Endothelial cell of umbilical vein (primary cell): ENCODE data around the gene IFT52. TPM values are rescaled to one million over a fixed set of nuclear protein-coding genes. Genes with fewer than 3 reads are reported as not detected.

Experiments used
- BruUV-seq: library from RNA; stranded (reverse); fragments of 400-500 nt; replicated peaks from 2 replicates; lab custom pipeline; 2021; lab: Mats Ljungman, UMichigan
- CTCF ChIA-PET: fragments of 300-600, 350-600 bp; sonication (Branson Sonifier 250); formaldehyde crosslinking; loops from one replicate; lab custom pipeline; 2021; ENCODE audit warnings: antibody characterized with exemption, inconsistent platforms; lab: Charles Lee
- POLR2A ChIA-PET: fragments of 300-600, 350-600 bp; sonication (Branson Sonifier 250); formaldehyde crosslinking; loops from one replicate; lab custom pipeline; 2021; ENCODE audit warnings: antibody characterized with exemption, inconsistent platforms; lab: Charles Lee
- DNase-seq: peaks from one replicate; pipeline ENCODE4 v3.0.0-alpha.2; 2011; ENCODE audit warnings: low read depth, low spot score
- FAIRE-seq: peaks from 2 replicates; lab custom pipeline; 2011; peaks lifted over from hg19 to GRCh38; lab: Jason Lieb, UNC
- H2AFZ ChIP-seq: 2 replicates; pipeline ENCODE4 v1.6.0; 2012; ENCODE audit warnings: low read depth, low read length, control low read depth, inconsistent platforms
- H3K27ac ChIP-seq: 2 replicates; pipeline ENCODE4 v1.5.1; 2011; ENCODE audit warnings: low read depth, mild to moderate bottlenecking, control low read depth, low read length, moderate library complexity; ENCODE audit not compliant: insufficient read depth
- H3K27me3 ChIP-seq, 2 experiments: 2 replicates each; pipeline versions ENCODE4 v1.6.0 to v1.6.1; 2011; ENCODE audit warnings: low read length in 2 of 2, mixed read lengths in 1 of 2; ENCODE audit not compliant: control insufficient read depth in 2 of 2, insufficient read depth in 2 of 2
- H3K36me3 ChIP-seq, 2 experiments: 2 replicates in 1 of 2; 3 replicates in 1 of 2; pipeline ENCODE4 v1.5.1; 2011; ENCODE audit warnings: low read length in 2 of 2, mild to moderate bottlenecking in 1 of 2, moderate library complexity in 1 of 2; ENCODE audit not compliant: control insufficient read depth in 2 of 2, insufficient read depth in 2 of 2; ENCODE audit errors: extremely low read depth in 1 of 2
- H3K4me1 ChIP-seq: 3 replicates; pipeline ENCODE4 v1.5.1; 2011; ENCODE audit warnings: mild to moderate bottlenecking, low read length; ENCODE audit not compliant: control insufficient read depth, insufficient read depth; ENCODE audit errors: extremely low read depth
- H3K4me2 ChIP-seq: 2 replicates; pipeline ENCODE4 v1.6.1; 2011; ENCODE audit warnings: low read length, control low read depth, mixed read lengths; ENCODE audit not compliant: insufficient read depth
- H3K4me3 ChIP-seq, 3 experiments: fragments of 200-600 bp in 1 of 3; sonication (generic), shearing (Covaris generic) in 1 of 3; replicated peaks in 1 of 3; 2 replicates each; pipeline ENCODE4 v1.5.1; 2011 to 2016; ENCODE audit warnings: control low read depth in 3 of 3, low read length in 3 of 3, mild to moderate bottlenecking in 2 of 3, inconsistent platforms in 1 of 3, low read depth in 1 of 3, moderate library complexity in 1 of 3; ENCODE audit not compliant: insufficient read depth in 1 of 3
- H3K79me2 ChIP-seq: 2 replicates; pipeline ENCODE4 v1.6.0; 2012; ENCODE audit warnings: low read length, inconsistent platforms; ENCODE audit not compliant: control insufficient read depth, insufficient read depth
- H3K9ac ChIP-seq: replicated peaks from 2 replicates; pipeline ENCODE3; 2011; ENCODE audit warnings: low read length, control low read depth; ENCODE audit not compliant: insufficient read depth; ENCODE audit errors: extremely low read depth
- H3K9me1 ChIP-seq: replicated peaks from 3 replicates; pipeline ENCODE4 v1.6.0; 2011; ENCODE audit warnings: mild to moderate bottlenecking, low read length; ENCODE audit not compliant: control insufficient read depth, insufficient read depth; ENCODE audit errors: extremely low read depth
- H3K9me3 ChIP-seq: replicated peaks from 2 replicates; pipeline ENCODE4 v1.5.1; 2012; ENCODE audit warnings: low read length, inconsistent platforms; ENCODE audit not compliant: control insufficient read depth, insufficient read depth
- H4K20me1 ChIP-seq: replicated peaks from 2 replicates; pipeline ENCODE3; 2011; ENCODE audit warnings: mild to moderate bottlenecking, low read length; ENCODE audit not compliant: control insufficient read depth, insufficient read depth; ENCODE audit errors: extremely low read depth
- CTCF ChIP-seq, 2 donors: IDR thresholded peaks; 1 replicate in 1 of 2; 2 replicates in 1 of 2; pipeline ENCODE4 v1.5.1; 2011; ENCODE audit warnings: low read length in 2 of 2, mild to moderate bottlenecking in 2 of 2, moderate library complexity in 2 of 2, control low read depth in 1 of 2, inconsistent platforms in 1 of 2, low read depth in 1 of 2; ENCODE audit not compliant: insufficient read depth in 1 of 2; ENCODE audit errors: extremely low read depth in 1 of 2
- EZH2 ChIP-seq: IDR thresholded peaks from 2 replicates; pipeline ENCODE4 v1.6.1; 2012; ENCODE audit warnings: borderline replicate concordance, low read depth, mild to moderate bottlenecking, moderate library complexity, low read length, inconsistent platforms; ENCODE audit not compliant: severe bottlenecking
- FOS ChIP-seq: IDR thresholded peaks from 2 replicates; pipeline ENCODE4 v1.6.1; 2011; ENCODE audit warnings: mild to moderate bottlenecking, low read length, moderate library complexity, borderline replicate concordance; ENCODE audit not compliant: insufficient read depth
- GATA2 ChIP-seq: IDR thresholded peaks from 2 replicates; pipeline ENCODE4 v1.7.0; 2011; ENCODE audit warnings: low read depth, mild to moderate bottlenecking, moderate library complexity, mixed read lengths, low read length; ENCODE audit not compliant: insufficient read length, insufficient read depth
- JUN ChIP-seq: IDR thresholded peaks from 2 replicates; pipeline ENCODE4 v1.6.1; 2011; ENCODE audit warnings: borderline replicate concordance, low read depth; ENCODE audit not compliant: insufficient read length, insufficient read depth
- MAX ChIP-seq: IDR thresholded peaks from 2 replicates; pipeline ENCODE4 v1.6.1; 2011; ENCODE audit not compliant: insufficient read depth, insufficient read length
- MYC ChIP-seq: IDR thresholded peaks from one replicate; pipeline ENCODE4 v1.6.1; 2011; ENCODE audit warnings: mild to moderate bottlenecking, low read depth, low read length
- POLR2A ChIP-seq: IDR thresholded peaks from 2 replicates; pipeline ENCODE4 v1.6.1; 2012; ENCODE audit warnings: low read depth, mild to moderate bottlenecking, control low read depth, low read length
- POLR2AphosphoS5 ChIP-seq: IDR thresholded peaks from 2 replicates; pipeline ENCODE4 v1.6.1; 2012; ENCODE audit warnings: low read depth, mild to moderate bottlenecking, control low read depth, low read length, moderate library complexity; ENCODE audit not compliant: insufficient read depth
- dilution Hi-C: fragments of 300-500 bp; cut with MboI; formaldehyde crosslinking; loops from one replicate; pipeline ENCODE4 v1.15.0; 2019; ENCODE audit warnings: low sequenced_read_pairs; ENCODE audit not compliant: extremely low pct_ligation_motif_present
- intact Hi-C: fragments of 100-400 bp; cut with micrococcal nuclease; formaldehyde crosslinking; loops from one replicate; pipeline ENCODE4 v1.10.0; 2022
- polyA plus RNA-seq, 4 experiments: library from polyadenylated mRNA; depleted of rRNA in 3 of 4; stranded (reverse) in 3 of 4; unstranded in 1 of 4; fragments of >200 nt; gene quantifications; 2 replicates each; pipeline versions ENCODE4 v1.2.1 to v1.2.3, GENCODE V29; 2011 to 2012; ENCODE audit warnings: missing spikeins in 1 of 4
- total RNA-seq: library from RNA; stranded (reverse); gene quantifications from 2 replicates; pipeline ENCODE4 v1.2.3, GENCODE V29; 2021

Gene IFT52
- total and polyA plus RNA-seq, 2 donors (not counting 3 experiments of a cell fraction or from before 2014, with no cell fraction given) = 30.0 to 33.4 TPM

- dilution Hi-C loops = no loop called here
- Histone ChIP-seq H3K9me3 (no peaks in the 10 kb centered on the region), H4K20me1 (no peaks in the 10 kb centered on the region), H3K4me3 (no peak overlapping the region), H3K36me3 (no peaks in the 10 kb centered on the region), H3K79me2 (peaks cover 8% of the 10 kb centered on the region), H2AFZ (no peak overlapping the region), H3K4me1 (peaks cover 8% of the 10 kb centered on the region), H3K9me1 (no peaks in the 10 kb centered on the region), H3K27me3 (peaks cover 0 to 7% of the 10 kb centered on the region in 2 experiments), H3K4me2 (no peak overlapping the region), H3K27ac (no peak overlapping the region), H3K9ac (no peak overlapping the region)
- no peak for FAIRE-seq
- intact Hi-C loops = loop anchor here (10.0 kb wide), 1 partner anchor 252 kb away; the partner anchor contains the start of gene TOX2
- no peak for DNase-seq
- BruUV-seq = no TSS peak
- CTCF ChIA-PET = interaction anchor here (0.7 to 2.2 kb wide), 2 partner anchors 125 to 214 kb away, joined by 3 to 4 read pairs; no protein-coding TSS in a partner anchor
- TF ChIP-seq POLR2AphosphoS5 (no peak), JUN (no peak), MYC (no peak), CTCF (IDR thresholded peaks at IDR 0.05; ENCODE audit: extremely low read depth in 1 of 2, insufficient read depth in 1 of 2, low read depth in 1 of 2, low read length in 2 of 2) (no peak), MAX (no peak), POLR2A (no peak), EZH2 (no peak), FOS (no peak), GATA2 (no peak)
- POLR2A ChIA-PET = no interaction called here
These were observed 72.4 kb downstream of the IFT52 start for GRCh38 chr20:43662943-43663655.
